ENCODE data around the gene ZNF605.
"Not testable (repeated sequence)": the region's sequence is repeated elsewhere in the genome, so short reads cannot be mapped to it uniquely, and the experiment has no call there.

The ZNF605 gene

DNA sequence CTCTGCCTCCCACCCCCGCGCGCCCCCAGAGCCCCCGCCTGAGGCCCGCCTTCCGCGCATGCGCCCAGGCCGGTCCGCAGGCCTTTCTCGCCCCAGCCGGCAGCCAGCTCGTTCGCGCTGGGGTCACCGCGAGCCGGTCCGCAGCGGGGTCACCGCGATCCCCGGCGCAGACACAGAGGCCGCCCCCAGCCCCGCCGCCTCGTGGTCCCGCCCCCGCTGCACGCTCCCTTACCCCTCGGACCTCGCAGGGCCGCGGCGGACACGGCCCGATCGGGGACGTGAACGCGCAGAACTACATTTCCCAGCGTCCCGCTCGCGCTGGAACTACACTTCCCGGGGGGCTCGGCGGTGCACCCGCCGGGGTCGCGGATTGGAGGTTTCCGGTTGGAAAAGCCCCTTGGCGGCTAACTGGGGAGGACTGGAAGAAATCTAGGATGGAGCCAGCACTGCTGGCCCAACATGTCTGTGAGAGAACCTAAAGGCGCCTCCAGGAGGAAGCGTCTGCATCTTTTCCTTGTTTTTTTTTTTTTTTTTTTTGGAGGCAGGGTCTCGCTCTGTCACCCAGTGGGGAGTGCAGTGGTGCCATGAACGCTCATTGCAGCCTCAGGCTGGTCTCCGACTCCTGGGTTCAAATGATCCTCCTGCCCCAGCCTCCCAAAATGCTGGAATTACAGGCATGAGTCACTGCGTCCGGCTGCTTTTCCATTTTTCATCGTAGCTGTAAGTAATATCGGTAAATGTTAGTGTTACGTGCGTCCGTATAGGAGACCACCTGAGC lies at the start of gene ZNF605:
ZNF605 (minus strand) TSS at position 296 of the 778 bp plus-strand sequence. CDS start 10,671 bp downstream, outside the sequence.
- DNase-seq (ENCODE audit: low spot score), result peak; percentile 91

DNA sequence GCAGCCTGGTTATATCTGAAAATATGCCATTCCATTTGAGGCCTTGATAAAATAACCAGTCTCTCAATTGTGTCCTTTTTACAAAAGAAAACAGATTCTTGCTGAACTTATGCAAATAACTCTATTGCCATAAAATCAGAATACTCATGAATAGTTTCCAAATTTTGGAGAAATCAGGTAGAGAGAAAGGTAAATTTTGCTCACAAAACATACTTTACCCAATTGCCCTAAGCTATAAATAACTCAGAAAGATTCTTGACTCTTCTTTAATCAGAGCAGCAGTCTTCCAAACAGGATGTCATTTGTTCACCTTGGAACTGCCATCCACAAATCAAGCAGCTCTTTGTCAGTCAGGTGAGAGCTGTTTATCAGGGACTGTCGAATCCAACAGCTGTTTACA lies 42.6 kb upstream of the ZNF605 start:
- DNase-seq (ENCODE audit: low spot score), result no peak

DNA sequence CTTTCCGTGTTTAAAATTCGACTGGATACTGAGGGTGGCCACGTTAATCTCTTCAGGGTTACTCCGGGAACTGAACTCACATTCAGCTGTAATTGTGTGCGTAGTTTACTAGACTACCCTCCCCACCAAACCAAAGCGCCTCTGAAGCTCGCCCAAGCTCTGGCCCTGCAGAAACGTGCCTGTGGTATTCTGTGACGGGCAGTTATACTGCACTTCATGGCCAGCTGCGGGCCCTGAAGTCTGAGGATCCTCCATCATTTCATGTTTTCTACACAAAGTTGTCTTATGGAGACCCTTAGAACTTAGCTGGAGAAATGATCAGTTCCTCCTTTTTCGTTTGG lies 30.7 kb upstream of the ZNF605 start:
- DNase-seq (ENCODE audit: low spot score), result no peak

DNA sequence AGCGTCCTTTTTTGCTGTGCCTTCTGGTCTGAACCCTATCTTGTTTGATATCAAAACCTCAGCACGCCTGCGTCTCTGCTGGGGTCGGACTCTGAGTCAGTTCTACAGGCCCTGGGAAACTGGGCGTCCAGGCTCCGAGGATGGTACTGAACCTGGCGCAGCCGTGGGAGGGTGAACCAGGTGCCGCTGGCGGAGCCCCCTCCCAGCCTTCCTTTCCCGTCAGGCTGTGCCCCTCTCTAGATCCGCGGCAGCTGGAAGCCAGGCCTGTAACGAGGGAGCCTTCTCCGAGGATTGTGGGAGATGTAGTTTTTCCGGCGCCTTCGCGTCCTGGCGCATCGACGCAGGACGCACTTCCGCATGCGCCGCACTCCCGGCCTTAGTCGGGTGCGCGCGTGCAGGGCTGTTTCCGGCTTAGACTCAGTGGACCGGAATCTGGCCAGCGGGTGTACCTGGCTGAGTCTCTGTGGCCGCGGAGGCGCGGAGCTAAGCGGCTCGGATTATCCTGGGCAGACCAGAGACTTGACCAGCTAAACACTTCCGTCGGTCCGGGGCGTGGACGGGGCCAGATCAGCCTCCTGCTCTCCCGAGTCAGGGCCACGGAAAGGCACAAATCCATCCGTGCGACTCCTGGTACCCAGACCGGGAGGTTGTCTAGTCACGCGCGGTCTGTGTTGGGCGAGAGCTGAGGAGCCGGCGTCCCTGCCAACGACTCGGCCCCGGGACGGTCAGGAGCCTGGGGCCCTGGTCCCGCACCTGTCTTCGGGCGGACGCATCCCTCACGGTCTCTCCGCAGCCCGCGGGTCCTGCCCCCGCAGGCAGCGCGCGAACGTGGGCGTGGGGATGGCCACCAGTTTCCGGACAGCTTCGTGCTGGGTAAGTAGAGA lies 30.1 kb upstream of the ZNF605 start, which contains the start of gene ZNF26:
ZNF26 (plus strand) TSS at position 367 of the 884 bp plus-strand sequence; CDS start at position 841, 474 bp downstream.
- DNase-seq (ENCODE audit: low spot score), result peak; percentile 95

DNA sequence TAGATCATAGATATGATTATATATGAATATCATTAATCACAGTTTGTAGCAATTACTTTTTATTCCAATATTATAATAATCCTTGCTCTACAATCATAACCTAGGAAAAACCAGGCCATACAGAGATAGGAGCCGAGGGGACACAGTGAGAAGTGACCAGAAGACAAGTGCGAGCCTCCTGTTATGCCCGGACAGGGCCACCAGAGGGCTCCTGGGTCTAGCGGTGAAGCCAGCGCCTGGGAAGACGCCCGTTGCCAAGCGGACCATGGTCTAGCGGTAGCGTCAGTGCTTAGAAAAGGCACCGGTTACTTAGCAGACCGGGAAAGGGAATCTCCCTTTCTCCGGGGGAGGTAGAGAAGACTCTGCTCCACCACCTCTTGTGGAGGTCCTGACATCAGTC lies 20.8 kb upstream of the ZNF605 start:
- not testable (repeated sequence) for DNase-seq (ENCODE audit: low spot score)

DNA sequence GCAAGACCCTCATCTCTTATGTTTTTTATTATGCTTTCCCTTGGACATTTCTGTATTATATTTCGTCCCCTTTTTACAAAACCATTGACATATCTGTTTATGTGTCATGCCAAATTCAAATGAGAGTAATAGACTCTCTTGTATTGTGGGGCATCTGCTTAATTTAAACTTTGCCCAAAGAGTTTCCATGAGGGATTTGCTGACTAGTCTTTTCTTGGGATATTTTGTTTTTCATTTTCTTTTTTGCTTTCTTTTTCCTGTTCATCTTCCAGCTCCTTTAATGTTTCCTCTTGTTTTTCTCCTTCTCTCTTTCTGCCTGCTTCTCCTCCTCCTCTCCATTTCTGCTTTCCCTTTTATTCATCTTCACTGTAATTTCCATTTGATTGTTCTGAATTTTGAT lies 16.3 kb upstream of the ZNF605 start:
- no peak for DNase-seq (ENCODE audit: low spot score)

DNA sequence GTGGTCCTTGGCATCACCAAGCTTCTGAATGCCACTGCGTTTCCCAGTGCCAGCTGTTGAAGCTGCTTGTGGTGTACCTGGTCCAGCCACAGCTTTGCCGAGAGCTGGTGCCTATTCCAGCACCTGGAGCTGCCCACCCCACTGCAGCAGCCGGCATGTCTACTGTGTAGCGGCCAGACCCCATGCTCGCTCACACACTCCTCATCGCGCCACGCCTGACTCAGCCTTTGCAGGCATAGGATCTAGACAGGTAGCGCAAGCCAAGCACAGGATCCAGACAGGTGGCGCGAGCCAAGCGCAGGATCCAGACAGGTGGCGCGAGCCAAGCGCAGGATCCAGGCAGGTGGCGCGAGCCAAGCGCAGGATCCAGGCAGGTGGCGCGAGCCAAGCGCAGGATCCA lies 11.6 kb upstream of the ZNF605 start:
- no peak for DNase-seq (ENCODE audit: low spot score)

DNA sequence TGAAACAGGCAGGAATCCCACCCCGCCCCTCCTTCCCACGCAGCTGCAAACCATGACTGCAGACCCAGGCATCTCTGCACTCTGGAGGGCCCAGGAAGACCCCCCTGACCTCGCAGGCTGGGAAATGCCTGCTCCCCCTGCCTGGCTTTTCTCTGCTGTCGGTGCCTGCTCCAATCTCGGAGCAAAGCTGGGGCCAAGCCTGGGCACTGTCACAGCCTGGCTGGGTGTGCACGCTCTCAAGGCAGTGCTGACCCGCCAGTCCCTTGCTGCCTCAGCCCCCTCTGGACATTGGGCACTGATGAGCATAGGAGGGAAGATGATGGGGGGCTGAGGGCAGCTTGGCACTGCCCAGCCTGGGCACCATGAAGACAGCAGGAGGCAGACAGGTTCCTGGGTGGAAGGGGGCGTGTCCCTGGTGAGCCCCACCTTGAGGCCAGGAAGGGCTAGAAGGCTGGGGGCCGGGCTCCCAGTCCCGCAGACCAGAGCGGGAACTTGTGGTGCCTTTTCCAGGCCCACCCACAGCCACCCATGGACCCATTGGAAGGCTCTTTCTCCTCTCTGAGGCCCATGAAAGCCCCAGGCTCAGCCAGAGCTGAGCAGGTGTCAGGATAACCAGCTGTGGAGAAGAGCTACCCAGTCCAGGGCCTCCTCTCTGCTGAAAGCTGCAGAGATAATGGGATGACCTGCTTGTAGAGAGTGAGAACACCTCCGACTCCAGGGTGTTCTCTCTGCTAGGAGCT lies 10.7 kb upstream of the ZNF605 start:
- DNase-seq (ENCODE audit: low spot score), result no peak

DNA sequence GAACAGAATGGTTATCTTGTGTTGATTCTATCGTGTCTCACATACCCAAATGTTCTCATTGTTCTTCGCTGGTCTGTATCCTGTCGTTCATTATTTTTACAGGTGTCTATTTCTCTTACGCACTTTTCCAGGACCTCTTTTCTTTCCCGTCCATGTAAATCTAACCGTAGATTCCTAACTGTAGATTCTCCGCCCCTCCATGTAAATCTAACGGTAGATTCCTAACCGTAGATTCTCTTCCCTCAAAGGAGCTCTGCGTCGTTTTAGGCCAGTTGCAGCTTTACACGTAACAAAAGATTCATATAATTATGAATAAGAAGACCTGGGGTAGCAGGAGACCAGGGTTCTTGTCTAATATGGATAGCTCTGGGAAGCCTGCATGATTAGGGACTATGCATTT lies 9.7 kb upstream of the ZNF605 start:
- DNase-seq (ENCODE audit: low spot score), result no peak

DNA sequence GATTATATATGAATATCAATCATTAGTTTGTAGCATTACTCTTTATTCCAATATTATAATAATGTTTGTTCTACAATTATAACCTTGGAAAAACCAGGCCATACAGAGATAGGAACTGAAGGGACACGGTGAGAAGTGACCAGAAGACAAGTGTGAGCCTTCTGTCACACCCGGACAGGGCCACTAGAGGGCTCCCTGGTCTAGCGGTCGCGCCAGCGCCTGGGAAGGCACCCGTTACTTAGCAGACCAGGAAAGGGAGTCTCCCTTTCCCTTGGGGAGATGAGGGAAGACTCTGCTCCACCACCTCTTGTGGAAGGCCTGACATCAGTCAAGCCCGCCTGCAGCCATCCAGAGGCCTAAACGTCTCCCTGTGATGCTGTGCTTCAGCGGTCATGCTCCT lies 7.8 kb upstream of the ZNF605 start:
- not testable (repeated sequence) for DNase-seq (ENCODE audit: low spot score)

DNA sequence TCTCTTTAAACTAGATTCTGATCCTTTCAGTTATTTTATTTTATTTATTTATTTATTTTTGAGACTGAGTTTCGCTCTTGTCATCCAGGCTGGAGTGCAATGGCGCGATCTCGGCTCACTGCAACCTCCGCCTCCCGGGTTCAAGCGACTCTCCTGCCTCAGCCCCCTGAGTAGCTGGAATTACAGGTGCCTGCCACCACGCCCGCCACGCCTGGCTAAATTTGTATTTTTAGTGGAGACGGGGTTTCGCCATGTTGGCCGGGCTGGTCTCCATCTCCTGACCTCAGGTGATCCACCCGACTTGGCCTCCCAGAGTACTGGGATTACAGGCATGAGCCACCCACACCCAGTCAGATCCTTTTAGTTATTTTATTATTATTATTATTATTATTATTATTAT lies 5.7 kb upstream of the ZNF605 start:
- DNase-seq (ENCODE audit: low spot score), result not testable (repeated sequence)

DNA sequence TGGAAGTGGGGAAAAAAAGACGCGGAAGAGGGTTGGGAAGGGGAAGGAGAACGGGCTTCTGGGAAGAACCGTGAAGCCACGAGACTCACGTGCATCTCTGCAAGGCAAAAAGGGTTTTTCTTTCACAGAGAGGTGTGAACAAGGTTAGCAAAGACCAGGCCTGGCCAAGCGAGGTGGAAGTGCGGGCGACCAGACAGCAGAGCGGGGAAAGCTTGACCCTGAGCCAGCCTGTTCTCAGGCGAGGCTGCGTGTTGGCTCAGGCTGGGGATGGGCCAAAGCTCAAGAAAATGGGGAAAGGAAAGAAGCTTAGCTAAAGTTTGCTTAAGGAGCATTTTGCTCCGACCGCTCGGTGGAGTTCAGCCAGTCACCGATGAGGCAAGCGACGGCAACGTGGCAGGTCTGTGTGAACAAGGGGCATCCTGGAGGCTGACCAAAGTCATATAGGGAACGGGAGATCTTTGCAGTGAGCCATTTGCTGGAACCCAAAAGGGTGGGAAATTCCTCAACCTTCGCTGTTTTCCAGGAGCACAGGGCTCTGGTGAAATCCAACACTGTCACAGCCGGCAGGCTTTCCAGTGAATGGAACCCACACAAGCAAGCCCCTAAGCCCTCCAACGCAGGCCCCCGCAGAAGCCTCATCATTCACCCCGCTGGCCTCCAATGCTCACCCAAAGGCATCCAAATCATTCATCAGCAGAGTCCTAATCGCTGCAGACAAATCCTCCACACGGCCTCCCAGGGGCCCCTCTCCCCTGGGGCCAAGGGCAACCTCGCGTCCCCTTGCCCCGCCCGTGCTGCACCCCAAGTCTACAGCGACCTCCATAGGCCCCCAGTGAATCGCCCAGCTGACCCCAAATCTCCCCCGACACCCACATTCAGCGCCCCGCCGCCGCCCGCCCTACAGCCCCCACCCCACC lies 754 bp downstream of the ZNF605 start:
- DNase-seq (ENCODE audit: low spot score), result peak; percentile 23

DNA sequence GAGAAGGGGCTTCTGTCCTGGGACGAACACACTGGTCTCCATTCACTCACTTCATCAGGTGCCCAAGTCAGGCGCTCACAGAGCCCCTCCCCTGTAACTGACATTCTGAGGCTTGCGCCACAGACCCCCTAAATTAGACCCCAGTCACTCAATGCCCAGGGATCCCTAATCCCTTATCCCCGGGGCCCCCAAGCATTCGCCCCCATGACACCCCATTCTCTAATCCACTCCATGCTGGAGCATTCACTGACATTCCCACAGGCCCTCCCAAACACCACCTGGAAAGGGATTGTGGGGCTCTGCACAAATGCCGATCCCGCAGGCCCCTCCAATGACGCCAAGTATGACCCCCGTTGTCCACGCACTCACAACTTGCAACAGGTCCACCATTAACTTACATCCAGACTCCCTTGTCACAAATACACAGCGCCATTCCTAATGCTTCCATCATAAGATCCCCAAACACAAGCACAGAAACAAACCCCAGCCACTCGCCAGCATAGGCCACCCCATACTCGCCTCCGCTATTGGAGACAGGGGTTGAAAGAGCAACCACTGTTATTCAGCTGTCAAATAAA lies 1.5 kb downstream of the ZNF605 start:
- no peak for DNase-seq (ENCODE audit: low spot score)

DNA sequence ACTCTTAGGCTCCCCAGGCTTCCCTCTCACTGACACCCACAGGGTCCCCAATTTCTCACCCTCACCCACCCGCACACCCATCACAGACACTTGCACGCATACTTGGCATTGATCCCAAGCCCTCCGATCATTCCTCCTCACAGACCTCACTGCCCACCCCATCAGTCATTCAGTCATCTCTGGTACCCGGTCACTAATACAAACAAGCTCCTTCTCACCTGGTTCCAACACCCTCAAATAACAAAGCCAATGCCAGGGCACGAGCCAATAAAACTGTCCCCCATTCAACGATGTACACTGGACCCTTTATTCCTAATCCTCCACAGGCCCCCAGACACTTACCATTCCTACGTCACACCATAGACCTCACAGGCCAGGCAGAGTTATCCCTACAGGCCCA lies 2.3 kb downstream of the ZNF605 start:
- no peak for DNase-seq (ENCODE audit: low spot score)

DNA sequence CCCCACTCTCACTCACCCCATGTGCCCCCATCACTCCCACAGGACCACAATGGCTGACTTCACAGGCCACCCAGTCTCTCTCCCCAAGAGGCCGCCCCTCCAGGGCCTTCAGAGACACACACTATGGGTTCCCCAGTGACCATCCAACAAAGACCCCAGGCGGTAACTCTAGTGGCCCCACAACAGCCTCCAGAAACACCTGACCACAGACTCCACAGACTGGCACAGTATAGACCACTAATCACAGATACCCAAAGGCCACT lies 3.0 kb downstream of the ZNF605 start:
- DNase-seq (ENCODE audit: low spot score), result no peak

DNA sequence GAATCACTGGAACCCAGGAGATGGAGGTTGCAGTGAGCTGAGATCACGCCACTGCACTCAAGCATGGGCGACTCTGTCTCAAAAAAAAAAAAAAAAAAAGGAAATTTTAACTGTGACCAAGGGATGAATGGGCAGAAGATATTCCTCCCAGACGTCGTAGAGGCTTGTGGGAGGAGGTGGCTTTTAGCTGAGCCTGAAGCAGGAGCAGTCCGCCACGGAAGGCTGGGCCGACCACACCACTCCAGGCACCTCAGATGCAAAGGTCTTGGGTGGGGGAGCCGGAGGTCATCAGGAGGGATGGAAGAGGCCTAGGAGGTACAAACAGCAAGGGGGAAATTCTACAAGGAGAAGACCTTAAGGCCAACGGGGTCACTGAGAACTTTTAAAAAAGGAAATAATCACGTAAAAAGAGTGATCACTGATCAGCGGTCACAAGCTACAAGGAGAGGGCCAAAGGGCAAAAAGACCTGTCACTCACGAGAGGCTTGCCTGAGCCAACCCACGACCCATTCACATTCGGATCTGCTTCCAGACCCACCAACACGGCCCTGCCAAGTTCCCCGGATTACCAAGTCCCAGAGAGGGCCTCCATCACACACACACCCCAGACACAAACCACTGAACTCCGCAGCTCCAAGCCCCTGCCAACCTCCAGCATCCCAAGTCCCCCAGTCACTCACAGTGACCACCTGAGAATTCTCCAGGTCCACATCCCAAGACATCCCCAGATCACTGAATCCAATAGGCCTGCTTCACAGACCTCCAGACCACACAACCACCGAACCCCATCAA lies 3.5 kb downstream of the ZNF605 start:
- no peak for DNase-seq (ENCODE audit: low spot score)

DNA sequence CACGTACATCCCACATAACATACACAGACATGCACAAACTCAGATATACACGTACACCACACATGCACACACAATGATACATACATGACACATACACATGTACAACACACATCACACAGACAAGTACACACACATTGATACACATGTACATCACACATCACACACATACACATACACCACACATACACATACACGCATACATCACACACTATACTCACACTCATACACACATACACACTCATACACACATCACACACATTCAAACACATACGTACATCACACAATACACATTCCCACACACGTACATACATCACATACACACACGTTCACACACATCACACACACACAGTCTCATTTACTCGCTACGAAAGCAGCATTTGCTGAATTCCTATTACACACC lies 4.5 kb downstream of the ZNF605 start:
- no peak for DNase-seq (ENCODE audit: low spot score)

DNA sequence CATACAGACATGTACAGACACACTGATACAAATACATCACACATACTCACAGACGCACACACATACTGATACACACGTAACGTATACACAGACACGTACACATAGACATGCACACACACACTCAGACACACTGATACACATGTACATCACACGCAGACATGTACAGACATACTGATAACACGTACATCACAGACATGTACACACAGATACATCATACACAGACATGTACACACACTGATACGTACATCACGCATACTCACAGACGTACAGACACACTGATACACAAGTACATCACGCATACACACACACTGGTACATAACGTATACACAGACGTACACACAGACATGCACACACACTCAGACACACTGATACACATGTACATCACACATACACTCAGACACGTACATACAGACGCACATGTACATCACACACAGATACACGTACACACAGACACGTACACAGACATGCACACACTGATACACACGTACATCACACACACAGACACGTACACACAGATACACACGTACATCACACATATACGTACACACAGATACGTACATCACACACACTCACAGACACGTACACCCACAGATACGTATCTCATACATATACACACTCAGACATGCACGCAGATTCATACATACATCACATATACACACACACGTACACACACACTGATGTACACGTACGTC lies 5.1 kb downstream of the ZNF605 start:
- DNase-seq (ENCODE audit: low spot score), result no peak

DNA sequence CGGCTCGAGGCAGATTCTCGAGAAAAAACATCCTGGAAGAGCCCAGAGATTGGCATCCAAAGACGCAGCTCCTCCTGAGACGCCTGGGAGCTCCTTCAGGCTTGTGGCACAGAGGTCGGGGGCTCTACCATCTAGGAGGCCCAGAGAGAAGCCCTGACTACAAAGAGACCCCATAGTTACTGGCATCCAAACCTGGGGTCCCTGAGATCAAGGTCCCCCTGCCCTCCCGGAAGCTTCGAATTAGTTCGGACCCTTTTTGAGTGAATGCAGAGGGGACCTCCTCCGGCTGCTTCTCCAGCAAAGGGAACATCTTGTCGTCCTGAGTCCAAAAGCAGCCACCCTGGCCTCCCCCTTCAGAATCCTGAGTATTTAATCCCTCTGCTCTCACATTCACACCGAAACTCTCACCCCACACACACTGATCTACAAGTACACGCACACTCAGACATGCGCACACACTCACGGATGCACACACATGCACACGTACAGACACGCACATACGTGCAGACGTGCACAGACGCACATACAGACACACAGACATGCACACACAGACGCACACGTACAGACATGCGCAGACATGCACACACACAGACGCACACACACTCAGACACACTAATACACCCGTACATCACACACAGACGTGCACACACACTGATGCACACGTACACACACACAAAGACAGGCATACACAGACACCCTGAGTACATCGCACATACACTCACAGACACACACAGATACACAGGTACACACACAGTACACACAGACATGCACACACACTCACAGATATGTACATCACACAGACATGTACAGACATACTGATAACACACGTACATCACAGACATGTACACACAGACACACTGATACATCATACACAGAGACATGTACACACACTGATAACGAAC lies 5.9 kb downstream of the ZNF605 start:
- DNase-seq (ENCODE audit: low spot score), result no peak
